Amygdala (tissue), 56 donors: ENCODE results near the gene C11orf21.
"Not testable (repeated sequence)": the region's sequence is repeated elsewhere in the genome, so short reads cannot be mapped to it uniquely, and the experiment has no call there.

Experiments
- DNase-seq, 56 donors: peaks; one replicate each; lab custom pipeline; 2025; lab: John Stamatoyannopoulos, UW

The C11orf21 gene

GRCh38 chr11:2298795-2299761 lies 2.6 kb downstream of the C11orf21 start:
- DNase-seq = no peak

GRCh38 chr11:2298131-2298794 lies 3.5 kb downstream of the C11orf21 start:
- DNase-seq = no peak

- no peak for DNase-seq
Observed at GRCh38 chr11:2297623-2298030, 4.1 kb downstream of the C11orf21 start.

GRCh38 chr11:2296913-2297622 lies 4.7 kb downstream of the C11orf21 start:
- DNase-seq = no peak

- no peak for DNase-seq
Observed at GRCh38 chr11:2295971-2296912, 5.5 kb downstream of the C11orf21 start.

GRCh38 chr11:2294926-2295290 lies 6.8 kb downstream of the C11orf21 start:
- no peak for DNase-seq

GRCh38 chr11:2293984-2294925 lies 7.5 kb downstream of the C11orf21 start:
- no peak for DNase-seq

GRCh38 chr11:2293531-2293971 lies 8.2 kb downstream of the C11orf21 start:
- no peak for DNase-seq

- DNase-seq = no peak
Observed at GRCh38 chr11:2290351-2290841, 11.3 kb downstream of the C11orf21 start.

- no peak for DNase-seq
Observed at GRCh38 chr11:2289859-2290258, 11.9 kb downstream of the C11orf21 start.

GRCh38 chr11:2289350-2289749 lies 12.4 kb downstream of the C11orf21 start:
- DNase-seq = no peak

GRCh38 chr11:2287091-2287490 lies 14.6 kb downstream of the C11orf21 start:
- no peak for DNase-seq

- not testable (repeated sequence) for DNase-seq
Observed at GRCh38 chr11:2286350-2286749, 15.4 kb downstream of the C11orf21 start.

- DNase-seq = no peak
Observed at GRCh38 chr11:2280208-2280607, 21.5 kb downstream of the C11orf21 start.

- no peak for DNase-seq
Observed at GRCh38 chr11:2277933-2278523, 23.7 kb downstream of the C11orf21 start.

GRCh38 chr11:2277008-2277346 lies 24.7 kb downstream of the C11orf21 start:
- no peak for DNase-seq

- no peak for DNase-seq
Observed at GRCh38 chr11:2276280-2277007, 25.3 kb downstream of the C11orf21 start.
